OCI-LY7 (cell line): Measurements from ENCODE around the gene MRPL42. TPM values are rescaled to one million over a fixed set of nuclear protein-coding genes. Genes with fewer than 3 reads are reported as not detected.

Experiments
- BruUV-seq: library from RNA; stranded (reverse); fragments of 400-500 nt; replicated peaks from 2 replicates; lab custom pipeline; 2021; lab: Mats Ljungman, UMichigan
- CTCF ChIA-PET: fragments of 300-600 bp; sonication (Branson Sonifier 250); formaldehyde crosslinking; loops from one replicate; lab custom pipeline; 2022; ENCODE audit warnings: antibody characterized with exemption; ENCODE audit not compliant: unreplicated experiment; lab: Charles Lee
- POLR2A ChIA-PET: fragments of 300-600 bp; sonication (Branson Sonifier 250); formaldehyde crosslinking; loops from one replicate; lab custom pipeline; 2022; ENCODE audit warnings: antibody characterized with exemption; lab: Charles Lee
- DNase-seq: peaks from one replicate; pipeline ENCODE4 v3.0.0-alpha.2; 2015; ENCODE audit warnings: low spot score
- H2AFZ ChIP-seq: fragments of 200-600 bp; sonication (generic), shearing (Covaris generic); 2 replicates; pipeline ENCODE4 v1.6.1; 2014; ENCODE audit warnings: mild to moderate bottlenecking, antibody characterized with exemption, low read length, moderate library complexity
- H3K27ac ChIP-seq: fragments of 200-600 bp; sonication (generic); 2 replicates; pipeline ENCODE4 v1.5.1; 2014; ENCODE audit warnings: mixed run types, low read depth, mild to moderate bottlenecking, moderate library complexity, low read length, inconsistent platforms; ENCODE audit not compliant: poor library complexity, severe bottlenecking
- H3K36me3 ChIP-seq: fragments of 200-600 bp; sonication (generic); 2 replicates; pipeline ENCODE4 v1.6.1; 2014; ENCODE audit warnings: mild to moderate bottlenecking, antibody characterized with exemption, low read length, moderate library complexity, mixed read lengths; ENCODE audit not compliant: insufficient read depth
- H3K4me1 ChIP-seq: fragments of 200-600 bp; sonication (generic); 2 replicates; pipeline ENCODE4 v1.5.1; 2014; ENCODE audit warnings: mild to moderate bottlenecking, low read length; ENCODE audit not compliant: insufficient read depth, poor library complexity, severe bottlenecking
- H3K4me2 ChIP-seq: fragments of 200-600 bp; sonication (generic); 2 replicates; pipeline ENCODE4 v1.6.1; 2014; ENCODE audit warnings: mild to moderate bottlenecking, low read length
- H3K4me3 ChIP-seq: fragments of 200-600 bp; sonication (generic); 2 replicates; pipeline ENCODE4 v1.5.1; 2014; ENCODE audit warnings: mild to moderate bottlenecking, low read depth, low read length; ENCODE audit not compliant: poor library complexity, severe bottlenecking
- H3K79me2 ChIP-seq: fragments of 200-600 bp; sonication (generic); 2 replicates; pipeline ENCODE4 v1.6.1; 2016; ENCODE audit warnings: low read depth, mild to moderate bottlenecking, low read length, moderate library complexity, mixed read lengths; ENCODE audit not compliant: insufficient read depth
- H3K9me2 ChIP-seq: fragments of 200-600 bp; sonication (generic); 2 replicates; pipeline ENCODE4 v1.6.1; 2016; ENCODE audit warnings: mild to moderate bottlenecking, low read length, mixed read lengths; ENCODE audit not compliant: insufficient read depth
- H3K9me3 ChIP-seq: fragments of 200-600 bp; sonication (generic); 2 replicates; pipeline ENCODE4 v1.6.1; 2014; ENCODE audit warnings: mild to moderate bottlenecking, mixed run types, low read length, mixed read lengths
- H4K20me1 ChIP-seq: fragments of 200-600 bp; sonication (generic); 2 replicates; pipeline ENCODE4 v1.6.1; 2014; ENCODE audit warnings: mild to moderate bottlenecking, antibody characterized with exemption, low read length, moderate library complexity, mixed read lengths; ENCODE audit not compliant: insufficient read depth
- EZH2phosphoT487 ChIP-seq: fragments of 200-600 bp; sonication (generic); IDR thresholded peaks from 2 replicates; pipeline ENCODE4 v1.6.1; 2018; ENCODE audit warnings: low read depth, borderline replicate concordance, mild to moderate bottlenecking, mixed run types, antibody characterized with exemption, low read length, moderate library complexity, mixed read lengths
- intact Hi-C: fragments of 100-400 bp; cut with micrococcal nuclease; formaldehyde crosslinking; loops from one replicate; pipeline ENCODE4 v1.10.0; 2022; ENCODE audit not compliant: unreplicated experiment
- total RNA-seq, 2 experiments: library from RNA; depleted of rRNA in 1 of 2; stranded (reverse); fragments of >200 nt in 1 of 2; shearing (Covaris generic) in 1 of 2; gene quantifications; 2 replicates each; pipeline ENCODE4 v1.2.3, GENCODE V29; 2014 to 2022
- TF ChIP-seq, protein P1 (sequence below): fragments of 200-600 bp; sonication (generic); conservative IDR thresholded peaks from 2 replicates; pipeline ENCODE4 v1.5.1; 2014; ENCODE audit warnings: mild to moderate bottlenecking, antibody characterized with exemption, low read length, moderate library complexity, mixed read lengths

Gene MRPL42
- total RNA-seq, 2 experiments from 2014 or later = 51.3 to 61.6 TPM

GRCh38 chr12:93460902-93461301, 6.4 kb upstream of the MRPL42 start:
- no peaks in the 10 kb centered on the region for H3K4me1 ChIP-seq
- no peak overlapping the region for H3K4me3 ChIP-seq
- no peaks in the 10 kb centered on the region for H3K9me3 ChIP-seq
- H2AFZ ChIP-seq = no peak overlapping the region
- no TSS peak for BruUV-seq
- H3K79me2 ChIP-seq = no peaks in the 10 kb centered on the region
- H3K9me2 ChIP-seq = no peaks in the 10 kb centered on the region
- DNase-seq = no peak
- H3K27ac ChIP-seq = no peak overlapping the region
- ChIA-PET POLR2A (interaction anchor here (0.7 to 1.5 kb wide), 2 partner anchors 18 to 272 kb away, joined by 3 to 4 read pairs; no protein-coding TSS in a partner anchor), CTCF (no interaction called here)
- no peak overlapping the region for H3K4me2 ChIP-seq
- TF ChIP-seq, protein P1, sequence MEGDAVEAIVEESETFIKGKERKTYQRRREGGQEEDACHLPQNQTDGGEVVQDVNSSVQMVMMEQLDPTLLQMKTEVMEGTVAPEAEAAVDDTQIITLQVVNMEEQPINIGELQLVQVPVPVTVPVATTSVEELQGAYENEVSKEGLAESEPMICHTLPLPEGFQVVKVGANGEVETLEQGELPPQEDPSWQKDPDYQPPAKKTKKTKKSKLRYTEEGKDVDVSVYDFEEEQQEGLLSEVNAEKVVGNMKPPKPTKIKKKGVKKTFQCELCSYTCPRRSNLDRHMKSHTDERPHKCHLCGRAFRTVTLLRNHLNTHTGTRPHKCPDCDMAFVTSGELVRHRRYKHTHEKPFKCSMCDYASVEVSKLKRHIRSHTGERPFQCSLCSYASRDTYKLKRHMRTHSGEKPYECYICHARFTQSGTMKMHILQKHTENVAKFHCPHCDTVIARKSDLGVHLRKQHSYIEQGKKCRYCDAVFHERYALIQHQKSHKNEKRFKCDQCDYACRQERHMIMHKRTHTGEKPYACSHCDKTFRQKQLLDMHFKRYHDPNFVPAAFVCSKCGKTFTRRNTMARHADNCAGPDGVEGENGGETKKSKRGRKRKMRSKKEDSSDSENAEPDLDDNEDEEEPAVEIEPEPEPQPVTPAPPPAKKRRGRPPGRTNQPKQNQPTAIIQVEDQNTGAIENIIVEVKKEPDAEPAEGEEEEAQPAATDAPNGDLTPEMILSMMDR = no peak
- no peak for TF ChIP-seq EZH2phosphoT487
- H4K20me1 ChIP-seq = no peaks in the 10 kb centered on the region
- intact Hi-C loops = no loop called here
- no peaks in the 10 kb centered on the region for H3K36me3 ChIP-seq

- H3K4me3 ChIP-seq = no peak overlapping the region
- no peaks in the 10 kb centered on the region for H3K36me3 ChIP-seq
- H3K9me3 ChIP-seq = no peaks in the 10 kb centered on the region
- TF ChIP-seq, protein P1 = no peak
- TF ChIP-seq EZH2phosphoT487 = no peak
- DNase-seq = no peak
- ChIA-PET CTCF (no interaction called here), POLR2A (interaction anchor here (0.7 to 1.5 kb wide), 2 partner anchors 19 to 167 kb away, joined by 3 to 4 read pairs; no protein-coding TSS in a partner anchor)
- H3K9me2 ChIP-seq = no peaks in the 10 kb centered on the region
- no peak overlapping the region for H2AFZ ChIP-seq
- H3K4me1 ChIP-seq = no peaks in the 10 kb centered on the region
- H3K4me2 ChIP-seq = no peak overlapping the region
- BruUV-seq = no TSS peak
- no peaks in the 10 kb centered on the region for H4K20me1 ChIP-seq
- H3K27ac ChIP-seq = no peak overlapping the region
- H3K79me2 ChIP-seq = no peaks in the 10 kb centered on the region
- intact Hi-C loops = no loop called here
These were observed 5.8 kb upstream of the MRPL42 start for GRCh38 chr12:93461503-93461902.

DNA sequence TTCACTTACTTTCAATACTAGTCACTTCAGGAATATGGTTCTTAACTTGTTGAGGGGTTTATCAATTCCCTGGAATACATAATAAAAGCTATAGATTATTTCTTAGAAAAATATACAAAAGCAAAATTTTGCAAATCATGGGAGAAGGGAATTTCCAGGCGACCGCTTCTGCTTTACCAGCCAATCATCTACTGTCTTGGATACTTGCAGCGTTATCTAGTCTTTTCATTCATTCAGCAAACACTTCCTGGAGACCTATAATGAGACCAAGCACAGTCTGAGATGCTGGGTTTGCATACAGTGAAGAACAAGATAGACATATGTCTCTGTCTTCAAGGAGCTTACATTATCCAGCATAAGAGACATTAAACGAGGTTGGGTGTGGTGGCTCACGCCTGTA, 1.5 kb upstream of the MRPL42 start:
- no peak for DNase-seq
- Histone ChIP-seq H2AFZ (no peak overlapping the region), H3K79me2 (peaks cover 29% of the 10 kb centered on the region; the same call in 1 of the 2 replicates), H3K4me2 (no peak overlapping the region), H3K9me3 (no peaks in the 10 kb centered on the region), H3K4me3 (no peak overlapping the region), H3K36me3 (peaks cover 16% of the 10 kb centered on the region), H3K4me1 (peaks cover 12% of the 10 kb centered on the region), H3K27ac (no peak overlapping the region), H3K9me2 (no peaks in the 10 kb centered on the region), H4K20me1 (no peaks in the 10 kb centered on the region)
- intact Hi-C loops = no loop called here
- CTCF ChIA-PET = no interaction called here
- BruUV-seq = no TSS peak
- no peak for TF ChIP-seq EZH2phosphoT487
- TF ChIP-seq, protein P1 = no peak
- POLR2A ChIA-PET = interaction anchor here (2.1 kb wide), 1 partner anchor 23 kb away, joined by 7 read pairs; no protein-coding TSS in a partner anchor
